Colonic mucosa (tissue), 4 donors: ENCODE data around the gene PTPRCAP. TPM values are rescaled to one million over a fixed set of nuclear protein-coding genes. Genes with fewer than 3 reads are reported as not detected.

Experiments used
- DNase-seq: peaks from one replicate; pipeline ENCODE4 v3.0.0-alpha.2; 2020
- H3K27ac ChIP-seq: fragments of 200-600 bp; one replicate; pipeline ENCODE4 v1.8.0; 2021
- H3K27me3 ChIP-seq: fragments of 200-600 bp; one replicate; pipeline ENCODE4 v1.8.0; 2021
- H3K36me3 ChIP-seq: fragments of 200-600 bp; one replicate; pipeline ENCODE4 v1.8.0; 2021
- H3K4me1 ChIP-seq: fragments of 200-600 bp; one replicate; pipeline ENCODE4 v1.8.0; 2021; ENCODE audit warnings: mild to moderate bottlenecking
- H3K4me3 ChIP-seq: fragments of 200-600 bp; one replicate; pipeline ENCODE4 v1.8.0; 2021
- H3K9ac ChIP-seq, 2 donors: one replicate each; pipeline ENCODE4 v1.7.0; 2013; ENCODE audit warnings: control low read depth in 2 of 2, low read depth in 2 of 2, low read length in 2 of 2
- H3K9me3 ChIP-seq: fragments of 200-600 bp; one replicate; pipeline ENCODE4 v1.8.0; 2021
- CTCF ChIP-seq: fragments of 200-600 bp; IDR thresholded peaks from one replicate; pipeline ENCODE4 v1.8.0; 2022; ENCODE audit warnings: antibody characterized with exemption, mild to moderate bottlenecking
- intact Hi-C: fragments of 100-400 bp; cut with DNase I; formaldehyde crosslinking; loops from one replicate; pipeline ENCODE4 v1.14.1; 2022
- total RNA-seq, 2 donors: library from RNA; stranded (reverse); fragmentation: NEBNext Ultra II Directional in 1 of 2; extraction: Animal tissue kit (Norgen Biotek cat#: 25700) in 1 of 2; gene quantifications; one replicate each; pipeline ENCODE4 v1.2.1, GENCODE V29; 2021
- donor health status: healthy.
- donor health status: DM: no; HTN: no; CAD: no.
- donor health status: DM: no; HTN: no; CAD: no.

PTPRCAP gene
- total RNA-seq, 2 donors from 2014 or later = 5.5 to 9.6 TPM

GRCh38 chr11:67445515-67445914 is 8.0 kb upstream of the PTPRCAP start:
- H3K4me1 ChIP-seq = peaks cover 11% of the 10 kb centered on the region
- H3K27ac ChIP-seq = no peak overlapping the region
- intact Hi-C loops = no loop called here
- H3K9me3 ChIP-seq = no peaks in the 10 kb centered on the region
- H3K9ac ChIP-seq = no peak overlapping the region
- no peaks in the 10 kb centered on the region for H3K36me3 ChIP-seq
- H3K27me3 ChIP-seq = no peaks in the 10 kb centered on the region
- TF ChIP-seq CTCF = no peak
- DNase-seq = no peak
- no peak overlapping the region for H3K4me3 ChIP-seq

- peak overlapping the region; percentile 93 for H3K27ac ChIP-seq
- peak overlapping the region; percentile 98 for H3K4me3 ChIP-seq
- H3K4me1 ChIP-seq = peaks cover 11% of the 10 kb centered on the region
- no peaks in the 10 kb centered on the region for H3K27me3 ChIP-seq
- peak overlapping the region; percentile 87 to 97 for H3K9ac ChIP-seq
- H3K36me3 ChIP-seq = no peaks in the 10 kb centered on the region
- TF ChIP-seq CTCF = no peak
- H3K9me3 ChIP-seq = no peaks in the 10 kb centered on the region
- DNase-seq = no peak
- intact Hi-C loops = no loop called here
Observed at GRCh38 chr11:67442504-67443404, 5.3 kb upstream of the PTPRCAP start.

- Histone ChIP-seq H3K27ac (no peak overlapping the region), H3K36me3 (no peaks in the 10 kb centered on the region), H3K27me3 (no peaks in the 10 kb centered on the region), H3K9me3 (no peaks in the 10 kb centered on the region), H3K9ac (peak overlapping the region in 1 of 2 donors; percentile 97), H3K4me1 (peaks cover 11% of the 10 kb centered on the region), H3K4me3 (peak overlapping the region; percentile 98)
- DNase-seq = no peak
- intact Hi-C loops = no loop called here
- TF ChIP-seq CTCF = no peak
Observed at GRCh38 chr11:67441731-67442351, 4.4 kb upstream of the PTPRCAP start.

DNA sequence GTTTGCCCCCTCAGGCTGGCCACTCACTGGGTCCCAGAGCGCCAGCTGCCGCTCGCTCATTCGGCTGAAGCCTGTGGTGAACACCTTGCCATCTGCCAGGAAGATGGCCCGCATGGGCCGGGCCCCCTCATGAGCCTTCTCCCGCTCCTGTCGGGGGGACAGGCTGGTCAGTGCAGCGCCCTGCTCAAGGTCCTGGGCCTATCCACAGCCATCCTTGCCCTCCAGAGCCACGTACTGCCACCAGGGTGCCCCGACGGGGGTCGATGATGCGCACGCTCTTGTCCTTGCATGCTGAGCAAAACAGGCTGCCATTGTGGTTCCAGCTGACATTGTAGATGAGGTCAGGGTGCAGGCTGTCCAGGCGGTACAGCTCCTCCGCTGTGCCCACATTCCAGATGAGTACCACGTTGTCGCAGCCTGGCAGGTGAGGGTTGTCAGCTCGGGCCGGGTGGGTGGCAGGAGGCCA is 3.6 kb upstream of the PTPRCAP start:
- Histone ChIP-seq H3K36me3 (no peaks in the 10 kb centered on the region), H3K27me3 (no peaks in the 10 kb centered on the region), H3K9ac (no peak overlapping the region), H3K27ac (no peak overlapping the region), H3K9me3 (no peaks in the 10 kb centered on the region), H3K4me3 (no peak overlapping the region), H3K4me1 (peaks cover 11% of the 10 kb centered on the region)
- no peak for TF ChIP-seq CTCF
- DNase-seq = no peak
- intact Hi-C loops = no loop called here

- peak overlapping the region in 1 of 2 donors; percentile 14 for H3K9ac ChIP-seq
- intact Hi-C loops = no loop called here
- no peak overlapping the region for H3K4me3 ChIP-seq
- peak overlapping the region; percentile 18 for H3K27ac ChIP-seq
- DNase-seq = no peak
- TF ChIP-seq CTCF = no peak
- peaks cover 11% of the 10 kb centered on the region for H3K4me1 ChIP-seq
- no peaks in the 10 kb centered on the region for H3K27me3 ChIP-seq
- H3K9me3 ChIP-seq = no peaks in the 10 kb centered on the region
- H3K36me3 ChIP-seq = no peaks in the 10 kb centered on the region
Observed at GRCh38 chr11:67440229-67441097, 3.0 kb upstream of the PTPRCAP start.
